MCF 10A (cell line): ENCODE data around the gene LSP1. TPM values are rescaled to one million over a fixed set of nuclear protein-coding genes. Genes with fewer than 3 reads are reported as not detected.

Experiments used
- BruUV-seq: library from RNA; stranded (reverse); fragments of 400-500 nt; replicated peaks from 2 replicates; lab custom pipeline; 2021; lab: Mats Ljungman, UMichigan
- CTCF ChIA-PET: fragments of 300-600 bp; sonication (Branson Sonifier 250); formaldehyde crosslinking; extraction: SDS; loops from one replicate; lab custom pipeline; 2021; ENCODE audit warnings: antibody characterized with exemption, inconsistent platforms; lab: Yijun Ruan, JAX
- POLR2A ChIA-PET: fragments of 300-600, 350-650 bp; sonication (Branson Sonifier 250); formaldehyde crosslinking; extraction: SDS; loops from one replicate; lab custom pipeline; 2020; ENCODE audit warnings: antibody characterized with exemption, inconsistent platforms; lab: Yijun Ruan, JAX
- DNase-seq: peaks from one replicate; pipeline ENCODE4 v3.0.0-alpha.2; 2018; ENCODE audit not compliant: unreplicated experiment
- H3K27ac Mint-ChIP-seq: one replicate; pipeline ENCODE4 v1.8.0; 2022; ENCODE audit warnings: mild to moderate bottlenecking, low read depth, mixed read lengths; ENCODE audit not compliant: unreplicated experiment
- H3K27me3 Mint-ChIP-seq: one replicate; pipeline ENCODE4 v1.8.0; 2022; ENCODE audit warnings: mixed read lengths; ENCODE audit not compliant: insufficient read depth, unreplicated experiment
- H3K36me3 Mint-ChIP-seq: one replicate; pipeline ENCODE4 v1.8.0; 2022; ENCODE audit warnings: mild to moderate bottlenecking, moderate library complexity, mixed read lengths; ENCODE audit not compliant: insufficient read depth, unreplicated experiment
- H3K4me1 Mint-ChIP-seq: one replicate; pipeline ENCODE4 v1.8.0; 2022; ENCODE audit warnings: mixed read lengths; ENCODE audit not compliant: insufficient read depth, unreplicated experiment
- H3K4me3 Mint-ChIP-seq: one replicate; pipeline ENCODE4 v1.8.0; 2022; ENCODE audit warnings: mild to moderate bottlenecking, moderate library complexity, mixed read lengths; ENCODE audit not compliant: unreplicated experiment
- H3K9me3 Mint-ChIP-seq: one replicate; pipeline ENCODE4 v1.8.0; 2022; ENCODE audit warnings: mixed read lengths; ENCODE audit not compliant: unreplicated experiment
- intact Hi-C: fragments of 100-400 bp; cut with micrococcal nuclease; formaldehyde crosslinking; loops from 2 replicates; pipeline ENCODE4 v1.14.1; 2022
- total RNA-seq: library from RNA; stranded (reverse); gene quantifications from 2 replicates; pipeline ENCODE4 v1.2.3, GENCODE V29; 2022
- TF ChIP-seq, protein P1 (sequence below): fragments of 200-600 bp; IDR thresholded peaks from one replicate; pipeline ENCODE4 v1.8.0; 2022; ENCODE audit warnings: antibody characterized with exemption, mild to moderate bottlenecking; ENCODE audit not compliant: unreplicated experiment

Gene LSP1
- total RNA-seq, 1 experiment from 2014 or later = 3.7 TPM

DNA sequence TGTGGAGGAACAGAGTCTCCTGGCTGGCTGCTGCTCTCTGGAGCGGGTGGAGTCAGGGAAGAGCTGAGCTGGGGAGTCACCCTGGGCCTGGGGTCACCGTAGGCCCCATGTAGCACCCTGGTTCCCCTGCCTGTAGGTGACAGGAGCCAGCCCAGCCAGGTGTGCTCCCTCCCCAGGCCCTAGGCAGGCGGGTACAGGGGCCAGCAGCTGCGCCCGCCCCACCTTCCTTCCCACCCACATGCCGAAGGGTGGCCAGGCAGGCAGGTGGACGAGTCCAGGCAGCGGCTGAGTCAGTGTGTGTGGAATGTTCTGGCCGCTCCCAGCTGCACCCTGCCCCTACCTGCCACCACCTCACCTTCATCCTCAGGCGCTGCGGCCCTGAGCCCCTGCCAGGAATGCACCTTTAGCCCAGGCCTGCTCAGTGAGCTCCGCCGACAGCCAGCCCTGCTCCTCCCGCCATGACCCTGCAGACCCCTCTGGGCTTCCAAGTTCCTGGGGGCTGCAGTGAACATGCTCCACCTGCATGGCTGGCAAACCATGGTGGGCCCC is 18.7 kb upstream of the LSP1 start:
- DNase-seq = peak; percentile 95
- no TSS peak for BruUV-seq
- ChIA-PET POLR2A (interaction anchor here (0.6 to 7.8 kb wide), 26 partner anchors 9 to 1592 kb away, joined by 3 to 115 read pairs (median 4); partner anchors contain the start of genes CTSD, IFITM10 and KRTAP5-6), CTCF (interaction anchor here (0.6 to 5.8 kb wide), 29 partner anchors 10 to 318 kb away, joined by 3 to 171 read pairs (median 7); partner anchors contain the start of genes IFITM10 and MRPL23)
- Mint-ChIP-seq H3K4me1 (peaks cover 40% of the 10 kb centered on the region), H3K9me3 (no peaks in the 10 kb centered on the region), H3K27ac (peak overlapping the region; percentile 89), H3K36me3 (peaks cover 30% of the 10 kb centered on the region), H3K27me3 (no peaks in the 10 kb centered on the region), H3K4me3 (peak overlapping the region; percentile 78)
- TF ChIP-seq, protein P1, sequence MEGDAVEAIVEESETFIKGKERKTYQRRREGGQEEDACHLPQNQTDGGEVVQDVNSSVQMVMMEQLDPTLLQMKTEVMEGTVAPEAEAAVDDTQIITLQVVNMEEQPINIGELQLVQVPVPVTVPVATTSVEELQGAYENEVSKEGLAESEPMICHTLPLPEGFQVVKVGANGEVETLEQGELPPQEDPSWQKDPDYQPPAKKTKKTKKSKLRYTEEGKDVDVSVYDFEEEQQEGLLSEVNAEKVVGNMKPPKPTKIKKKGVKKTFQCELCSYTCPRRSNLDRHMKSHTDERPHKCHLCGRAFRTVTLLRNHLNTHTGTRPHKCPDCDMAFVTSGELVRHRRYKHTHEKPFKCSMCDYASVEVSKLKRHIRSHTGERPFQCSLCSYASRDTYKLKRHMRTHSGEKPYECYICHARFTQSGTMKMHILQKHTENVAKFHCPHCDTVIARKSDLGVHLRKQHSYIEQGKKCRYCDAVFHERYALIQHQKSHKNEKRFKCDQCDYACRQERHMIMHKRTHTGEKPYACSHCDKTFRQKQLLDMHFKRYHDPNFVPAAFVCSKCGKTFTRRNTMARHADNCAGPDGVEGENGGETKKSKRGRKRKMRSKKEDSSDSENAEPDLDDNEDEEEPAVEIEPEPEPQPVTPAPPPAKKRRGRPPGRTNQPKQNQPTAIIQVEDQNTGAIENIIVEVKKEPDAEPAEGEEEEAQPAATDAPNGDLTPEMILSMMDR = no peak
- intact Hi-C loops = loop anchor here (2.0 to 10.0 kb wide), 2 partner anchors 181 to 279 kb away; no protein-coding TSS in a partner anchor

DNA sequence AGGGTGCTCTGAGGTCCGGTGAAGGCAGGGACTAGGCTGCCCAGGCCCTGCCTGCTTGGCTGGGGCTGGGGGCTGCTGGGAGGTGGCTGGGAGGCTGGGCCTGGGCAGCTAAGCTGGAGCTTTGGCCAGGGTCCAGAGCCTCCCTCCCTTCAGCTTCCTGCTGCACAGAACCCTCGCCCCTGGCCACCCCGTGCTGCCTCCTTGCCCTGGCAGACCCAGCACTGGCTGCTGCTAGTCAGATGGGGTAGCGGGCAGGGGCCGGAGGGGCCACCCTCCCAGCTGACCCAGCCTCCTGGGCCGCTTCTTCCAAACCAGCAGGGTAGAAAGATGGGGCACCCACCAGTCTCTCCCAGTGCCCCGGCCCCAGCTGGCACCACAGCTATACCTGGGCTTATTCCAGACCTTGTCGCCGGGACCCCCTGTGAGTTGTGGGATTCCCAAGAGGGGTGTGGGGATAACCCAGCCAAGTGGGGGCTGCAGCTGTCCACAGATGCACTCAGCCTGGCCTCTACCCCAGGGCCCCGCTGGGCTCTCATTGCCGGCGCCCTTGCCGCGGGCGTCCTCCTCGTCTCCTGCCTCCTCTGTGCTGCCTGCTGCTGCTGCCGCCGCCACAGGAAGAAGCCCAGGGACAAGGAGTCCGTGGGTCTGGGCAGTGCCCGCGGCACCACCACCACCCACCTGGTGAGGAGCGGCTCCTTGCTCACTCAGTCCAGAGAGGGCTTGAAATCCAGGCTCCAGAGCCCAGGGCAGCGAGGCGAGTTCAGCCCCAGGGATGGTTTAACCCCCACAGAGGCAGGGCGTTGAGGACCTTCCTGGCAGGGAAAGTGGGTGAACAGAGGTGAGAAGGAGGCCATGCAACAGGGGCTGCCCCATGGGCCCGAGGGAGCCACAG is 17.9 kb upstream of the LSP1 start, which contains the start of gene SYT8:
SYT8 (plus strand) TSS at position 212 of the 892 bp plus-strand sequence; CDS start at position 328, 116 bp downstream.
- CTCF ChIA-PET = interaction anchor here (0.5 to 5.8 kb wide), 15 partner anchors 11 to 184 kb away, joined by 3 to 171 read pairs (median 12); no protein-coding TSS in a partner anchor
- peak within 1 kb of the TSS; percentile 78 for H3K4me3 Mint-ChIP-seq
- BruUV-seq = no TSS peak
- DNase-seq = peak; percentile 77
- intact Hi-C loops = loop anchor here (2.0 to 10.0 kb wide), 3 partner anchors 42 to 280 kb away; no protein-coding TSS in a partner anchor
- H3K27me3 Mint-ChIP-seq = no peaks in the 10 kb centered on the region
- peaks cover 37% of the 10 kb centered on the region for H3K36me3 Mint-ChIP-seq
- H3K27ac Mint-ChIP-seq = peak within 1 kb of the TSS; percentile 89
- TF ChIP-seq, protein P1 = no peak
- H3K9me3 Mint-ChIP-seq = no peaks in the 10 kb centered on the region
- H3K4me1 Mint-ChIP-seq = peaks cover 32% of the 10 kb centered on the region
- POLR2A ChIA-PET = interaction anchor here (0.6 to 7.8 kb wide), 24 partner anchors 8 to 1010 kb away, joined by 3 to 115 read pairs (median 5); partner anchors contain the start of genes CTSD, IFITM10 and KRTAP5-6

- Mint-ChIP-seq H3K9me3 (no peaks in the 10 kb centered on the region), H3K4me1 (peaks cover 30% of the 10 kb centered on the region), H3K27ac (peak overlapping the region; percentile 89), H3K36me3 (peaks cover 40% of the 10 kb centered on the region), H3K4me3 (peak overlapping the region; percentile 78), H3K27me3 (no peaks in the 10 kb centered on the region)
- DNase-seq = no peak
- ChIA-PET POLR2A (interaction anchor here (0.6 to 7.8 kb wide), 7 partner anchors 63 to 142 kb away, joined by 3 to 115 read pairs (median 7); no protein-coding TSS in a partner anchor), CTCF (interaction anchor here (0.5 to 5.7 kb wide), 3 partner anchors 142 to 201 kb away, joined by 3 to 42 read pairs (median 21); no protein-coding TSS in a partner anchor)
- intact Hi-C loops = loop anchor here (2.0 to 10.0 kb wide), 4 partner anchors 42 to 315 kb away; no protein-coding TSS in a partner anchor
- TF ChIP-seq, protein P1 = no peak
- no TSS peak for BruUV-seq
Measured at GRCh38 chr11:1835671-1836010, 17.2 kb upstream of the LSP1 start.
